Tibial artery (tissue), 4 donors: ENCODE data around the gene SPATA4.

ENCODE experiments used
- DNase-seq, 2 donors: peaks; one replicate each; pipeline ENCODE4 v3.0.0-alpha.2; 2019
- H3K27ac ChIP-seq, 2 donors: fragments of 200-600 bp; sonication (generic) in 1 of 2; 1 replicate in 1 of 2; 2 replicates in 1 of 2; pipeline ENCODE4 v1.5.1; 2018 to 2019; ENCODE audit warnings: mild to moderate bottlenecking in 1 of 2
- H3K27me3 ChIP-seq, 2 donors: fragments of 200-600 bp; sonication (generic) in 1 of 2; one replicate each; pipeline versions ENCODE4 v1.5.1 to v1.6.0; 2016 to 2019
- H3K36me3 ChIP-seq, 3 donors: fragments of 200-600 bp; sonication (generic) in 2 of 3; one replicate each; pipeline ENCODE4 v1.5.1; 2016 to 2019; ENCODE audit warnings: mild to moderate bottlenecking in 2 of 3
- H3K4me1 ChIP-seq, 4 donors: fragments of 200-600 bp; sonication (generic) in 2 of 4; 1 replicate in 3 of 4; 2 replicates in 1 of 4; pipeline ENCODE4 v1.5.1; 2016 to 2019
- H3K4me3 ChIP-seq, 2 donors: fragments of 200-600 bp; sonication (generic) in 1 of 2; 1 replicate in 1 of 2; 2 replicates in 1 of 2; pipeline ENCODE4 v1.5.1; 2018 to 2019; ENCODE audit warnings: mild to moderate bottlenecking in 2 of 2
- H3K9me3 ChIP-seq, 3 donors: fragments of 200-600 bp; sonication (generic) in 1 of 3; one replicate each; pipeline ENCODE4 v1.5.1; 2016 to 2019
- intact Hi-C: fragments of 100-400 bp; cut with DNase I; formaldehyde crosslinking; loops from one replicate; pipeline ENCODE4 v1.15.0; 2023; ENCODE audit warnings: low total_unique reads
- TF ChIP-seq, protein P1 (sequence below), 2 experiments: fragments of 200-600 bp in 1 of 2; fragments of 450-650 bp in 1 of 2; IDR thresholded peaks; one replicate each; pipeline ENCODE4 v1.5.1; 2017 to 2019; ENCODE audit warnings: antibody characterized with exemption in 2 of 2, mild to moderate bottlenecking in 1 of 2, moderate library complexity in 1 of 2

The SPATA4 gene

DNA sequence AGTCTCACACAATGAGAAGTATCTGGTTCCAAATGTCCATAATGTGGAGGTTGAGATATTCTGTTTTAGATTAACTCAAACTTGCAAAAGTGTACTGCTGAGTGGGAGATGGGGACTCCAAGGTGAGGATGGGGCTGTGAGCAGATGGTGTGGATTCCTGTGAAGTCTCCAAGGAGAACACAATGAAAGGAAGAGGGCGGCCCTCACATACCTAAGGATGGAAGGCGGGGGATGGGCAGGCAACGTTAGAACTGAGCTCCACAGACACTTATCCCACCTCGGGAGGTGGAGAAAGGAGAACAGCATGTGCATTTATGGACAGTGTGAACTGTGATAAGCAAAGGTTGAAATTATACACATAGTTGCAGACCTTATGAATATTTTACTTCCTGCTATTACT is 9.9 kb upstream of the SPATA4 start:
- no peaks in the 10 kb centered on the region for H3K4me1 ChIP-seq
- no peak for DNase-seq
- TF ChIP-seq, protein P1, sequence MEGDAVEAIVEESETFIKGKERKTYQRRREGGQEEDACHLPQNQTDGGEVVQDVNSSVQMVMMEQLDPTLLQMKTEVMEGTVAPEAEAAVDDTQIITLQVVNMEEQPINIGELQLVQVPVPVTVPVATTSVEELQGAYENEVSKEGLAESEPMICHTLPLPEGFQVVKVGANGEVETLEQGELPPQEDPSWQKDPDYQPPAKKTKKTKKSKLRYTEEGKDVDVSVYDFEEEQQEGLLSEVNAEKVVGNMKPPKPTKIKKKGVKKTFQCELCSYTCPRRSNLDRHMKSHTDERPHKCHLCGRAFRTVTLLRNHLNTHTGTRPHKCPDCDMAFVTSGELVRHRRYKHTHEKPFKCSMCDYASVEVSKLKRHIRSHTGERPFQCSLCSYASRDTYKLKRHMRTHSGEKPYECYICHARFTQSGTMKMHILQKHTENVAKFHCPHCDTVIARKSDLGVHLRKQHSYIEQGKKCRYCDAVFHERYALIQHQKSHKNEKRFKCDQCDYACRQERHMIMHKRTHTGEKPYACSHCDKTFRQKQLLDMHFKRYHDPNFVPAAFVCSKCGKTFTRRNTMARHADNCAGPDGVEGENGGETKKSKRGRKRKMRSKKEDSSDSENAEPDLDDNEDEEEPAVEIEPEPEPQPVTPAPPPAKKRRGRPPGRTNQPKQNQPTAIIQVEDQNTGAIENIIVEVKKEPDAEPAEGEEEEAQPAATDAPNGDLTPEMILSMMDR (IDR thresholded peaks at IDR 0.05), result no peak
- H3K9me3 ChIP-seq, result no peaks in the 10 kb centered on the region
- intact Hi-C loops, result no loop called here
- no peak overlapping the region for H3K4me3 ChIP-seq
- no peak overlapping the region for H3K27ac ChIP-seq
- no peaks in the 10 kb centered on the region for H3K27me3 ChIP-seq
- no peaks in the 10 kb centered on the region for H3K36me3 ChIP-seq

DNA sequence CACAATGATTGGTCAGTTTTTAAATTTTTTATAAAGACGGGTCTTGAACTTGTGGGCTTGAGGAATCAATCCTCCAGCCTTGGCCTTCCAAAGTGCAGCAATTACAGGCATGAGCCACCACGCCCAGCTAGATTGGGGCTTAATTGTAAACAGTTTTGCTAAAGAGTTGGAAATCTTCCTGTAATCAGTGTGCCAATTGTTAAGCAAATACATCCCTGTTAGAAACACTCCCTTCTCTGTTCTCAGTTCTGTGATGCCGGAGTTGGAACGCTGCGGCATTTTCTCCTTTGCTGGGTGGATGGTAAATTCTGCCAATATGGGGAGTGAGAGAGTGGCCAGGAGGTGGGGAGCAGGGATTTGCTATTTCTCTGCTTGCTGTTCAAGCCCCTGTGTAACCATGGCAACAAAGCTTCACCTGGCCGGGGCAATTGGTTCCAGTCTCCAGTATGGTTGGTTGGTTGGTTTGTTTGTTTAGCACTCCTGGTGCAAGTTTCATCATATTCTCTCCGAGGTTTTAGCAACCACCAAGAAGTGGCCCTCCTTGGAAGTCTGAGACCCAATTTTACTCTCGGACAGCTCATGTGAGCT is 3.0 kb upstream of the SPATA4 start:
- intact Hi-C loops, result no loop called here
- Histone ChIP-seq H3K36me3 (no peaks in the 10 kb centered on the region), H3K27me3 (no peaks in the 10 kb centered on the region), H3K9me3 (no peaks in the 10 kb centered on the region), H3K4me3 (no peak overlapping the region), H3K4me1 (peaks cover 0 to 10% (median 0%) of the 10 kb centered on the region in 4 donors), H3K27ac (no peak overlapping the region)
- DNase-seq, result no peak
- TF ChIP-seq, protein P1 (IDR thresholded peaks at IDR 0.05), result no peak

DNA sequence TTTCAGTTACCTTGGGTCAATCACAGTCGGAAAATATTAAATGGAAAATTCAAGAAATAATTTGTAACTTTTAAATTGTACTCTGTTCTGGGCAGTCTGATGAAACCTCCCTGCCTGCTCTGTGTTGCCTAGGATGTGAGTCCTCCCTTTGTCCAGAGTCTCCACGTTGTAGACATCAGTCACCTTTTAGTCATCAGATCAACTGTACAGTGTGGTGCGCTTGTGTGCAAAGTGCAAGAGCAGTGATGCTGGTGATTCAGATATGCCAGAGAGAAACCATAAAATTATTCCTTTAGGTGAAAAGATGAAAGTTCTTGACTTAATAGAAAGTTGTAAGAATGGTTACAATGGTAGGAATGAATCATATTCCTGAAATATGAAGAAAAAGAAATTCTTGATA is 1.4 kb downstream of the SPATA4 start:
- TF ChIP-seq, protein P1 (IDR thresholded peaks at IDR 0.05), result no peak
- no peak for DNase-seq
- intact Hi-C loops, result no loop called here
- no peak overlapping the region for H3K4me3 ChIP-seq
- no peak overlapping the region for H3K27ac ChIP-seq
- H3K27me3 ChIP-seq, result no peaks in the 10 kb centered on the region
- peaks cover 0 to 10% (median 0%) of the 10 kb centered on the region in 4 donors for H3K4me1 ChIP-seq
- no peaks in the 10 kb centered on the region for H3K9me3 ChIP-seq
- H3K36me3 ChIP-seq, result no peaks in the 10 kb centered on the region

DNA sequence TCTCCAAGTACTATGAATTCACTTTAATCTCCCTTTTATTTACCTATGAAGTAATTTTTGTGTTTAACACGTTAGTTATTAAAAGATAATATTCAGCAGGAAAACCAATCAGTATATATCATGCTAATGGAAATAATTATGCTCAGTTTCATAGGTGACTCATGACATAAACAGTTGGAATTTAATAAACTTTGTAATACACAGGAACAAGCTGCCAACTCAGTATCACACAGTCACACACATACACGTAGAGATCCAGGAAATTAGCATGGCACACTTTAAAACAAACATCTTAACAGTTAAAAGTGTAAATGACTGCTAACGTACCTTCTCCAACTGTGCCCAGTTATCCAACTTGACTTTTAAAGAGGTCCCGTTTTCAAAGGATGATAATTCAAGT is 2.3 kb downstream of the SPATA4 start:
- Histone ChIP-seq H3K36me3 (no peaks in the 10 kb centered on the region), H3K4me3 (no peak overlapping the region), H3K27ac (no peak overlapping the region), H3K27me3 (no peaks in the 10 kb centered on the region), H3K9me3 (no peaks in the 10 kb centered on the region), H3K4me1 (peaks cover 0 to 11% (median 0%) of the 10 kb centered on the region in 4 donors)
- TF ChIP-seq, protein P1 (IDR thresholded peaks at IDR 0.05), result no peak
- intact Hi-C loops, result no loop called here
- no peak for DNase-seq

DNA sequence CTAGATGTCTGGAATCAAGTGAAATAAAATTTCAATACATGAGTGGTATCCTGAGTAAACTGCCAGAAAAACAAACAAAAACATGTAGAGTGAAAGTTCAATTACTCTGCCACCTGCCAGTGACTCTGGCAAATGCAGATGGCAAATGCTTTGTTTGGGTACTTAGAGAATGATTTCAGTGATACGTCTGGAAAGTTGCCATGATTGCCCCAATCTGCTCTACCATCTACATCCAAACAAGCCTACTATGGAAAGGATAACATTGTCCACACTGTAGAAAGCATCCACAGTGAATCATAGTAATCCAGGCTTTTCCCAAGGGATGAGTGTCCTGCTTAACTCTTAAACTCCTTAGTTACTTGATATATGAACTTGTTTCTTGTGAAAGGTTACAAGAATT is 3.4 kb downstream of the SPATA4 start:
- Histone ChIP-seq H3K27me3 (no peaks in the 10 kb centered on the region), H3K4me3 (no peak overlapping the region), H3K27ac (no peak overlapping the region), H3K36me3 (no peaks in the 10 kb centered on the region), H3K9me3 (no peaks in the 10 kb centered on the region), H3K4me1 (peaks cover 0 to 22% (median 3%) of the 10 kb centered on the region in 4 donors)
- no peak for DNase-seq
- intact Hi-C loops, result no loop called here
- TF ChIP-seq, protein P1 (IDR thresholded peaks at IDR 0.05), result no peak
